Adrenal gland (tissue), 12 donors: ENCODE data around the gene STK17A. TPM values are rescaled to one million over a fixed set of nuclear protein-coding genes. Genes with fewer than 3 reads are reported as not detected.

ENCODE experiments used
- DNase-seq, 7 donors: peaks; one replicate each; pipeline ENCODE4 v3.0.0-alpha.2; 2019 to 2020
- H3K27ac ChIP-seq, 5 donors: fragments of 200-600 bp; sonication (generic) in 4 of 5; 1 replicate in 3 of 5; 2 replicates in 2 of 5; pipeline versions ENCODE4 v1.5.1 to v1.8.0; 2016 to 2020; ENCODE audit warnings: mild to moderate bottlenecking in 1 of 5
- H3K27me3 ChIP-seq: fragments of 200-600 bp; 2 replicates; pipeline ENCODE4 v1.8.0; 2021
- H3K36me3 ChIP-seq, 2 donors: fragments of 200-600 bp; replicated peaks in 1 of 2; 1 replicate in 1 of 2; 2 replicates in 1 of 2; pipeline versions ENCODE4 v1.5.1 to v1.8.0; 2018 to 2022
- H3K4me1 ChIP-seq, 2 donors: fragments of 200-600 bp; replicated peaks in 1 of 2; 1 replicate in 1 of 2; 2 replicates in 1 of 2; pipeline versions ENCODE4 v1.5.1 to v1.8.0; 2018 to 2021
- H3K4me3 ChIP-seq, 4 donors: fragments of 200-600 bp; sonication (generic) in 3 of 4; one replicate each; pipeline ENCODE4 v1.5.1; 2016 to 2018
- H3K9me3 ChIP-seq, 3 donors: fragments of 200-600 bp; sonication (generic) in 1 of 3; replicated peaks in 1 of 3; 1 replicate in 2 of 3; 2 replicates in 1 of 3; pipeline versions ENCODE4 v1.5.1 to v1.8.0; 2016 to 2021
- POLR2A ChIP-seq, 2 donors: fragments of 450-650 bp; IDR thresholded peaks; one replicate each; pipeline ENCODE4 v1.6.1; 2017; ENCODE audit warnings: antibody characterized with exemption in 2 of 2, mild to moderate bottlenecking in 2 of 2, moderate library complexity in 1 of 2
- WGBS, 4 donors: extraction: QIAGEN DNeasy Blood & Tissue Kit in 2 of 4; methylation state at CpG; one replicate each; pipeline versions ENCODE4 v1.1.5 to v1.1.7; 2013 to 2017; 5-methylcytosine and 5-hydroxymethylcytosine counted together
- intact Hi-C, 2 donors: fragments of 100-400 bp; cut with DNase I; formaldehyde crosslinking; loops; one replicate each; pipeline versions ENCODE4 v1.14.1 to v1.15.0; 2022 to 2023
- polyA plus RNA-seq, 3 donors: library from polyadenylated mRNA; stranded (reverse); fragments of 200-250 nt in 2 of 3; fragments of 350-450 nt in 1 of 3; fragmentation: Illumina TruSeq in 1 of 3; extraction: RNeasy Lipid Tissue Mini Kit (QIAGEN cat#74804) in 1 of 3; gene quantifications; one replicate each; pipeline ENCODE4 v1.2.3, GENCODE V29; 2013 to 2014
- total RNA-seq, 9 donors: library from RNA; depleted of rRNA in 4 of 9; stranded (reverse); fragments of >200 nt in 4 of 9; fragments of 120-200 nt in 1 of 9; fragmentation: NEBNext Ultra II Directional in 1 of 9; extraction: Animal tissue kit (Norgen Biotek cat#: 25700) in 1 of 9; gene quantifications; one replicate each; pipeline versions ENCODE4 v1.1.0 to v1.2.4, GENCODE V29; 2013 to 2023
- TF ChIP-seq, protein P1 (sequence below), 6 experiments: fragments of 450-650 bp in 4 of 6; fragments of 200-600 bp in 2 of 6; sonication (generic) in 1 of 6; IDR thresholded peaks; 1 replicate in 5 of 6; 2 replicates in 1 of 6; pipeline versions ENCODE4 v1.5.1 to v1.8.0; 2016 to 2021; ENCODE audit warnings: antibody characterized with exemption in 6 of 6, mild to moderate bottlenecking in 2 of 6, moderate library complexity in 1 of 6
- donor health status: healthy with polysubstance abuse.
- donor health status: Bipolar disorder and iron deficiency.
- donor health status: DM: yes; HTN: yes; CAD: no.
- donor health status: DM: no; HTN: no; CAD: no.
- donor health status: DM: no; HTN: no; CAD: no.
- donor health status: DM: yes; HTN: yes; CAD: no.

STK17A gene
- total and polyA plus RNA-seq, 12 donors, result 7.8 to 46.0 (median 26.2) TPM

GRCh38 chr7:43639858-43640491, 57.1 kb downstream of the STK17A start:
- TF ChIP-seq, protein P1, sequence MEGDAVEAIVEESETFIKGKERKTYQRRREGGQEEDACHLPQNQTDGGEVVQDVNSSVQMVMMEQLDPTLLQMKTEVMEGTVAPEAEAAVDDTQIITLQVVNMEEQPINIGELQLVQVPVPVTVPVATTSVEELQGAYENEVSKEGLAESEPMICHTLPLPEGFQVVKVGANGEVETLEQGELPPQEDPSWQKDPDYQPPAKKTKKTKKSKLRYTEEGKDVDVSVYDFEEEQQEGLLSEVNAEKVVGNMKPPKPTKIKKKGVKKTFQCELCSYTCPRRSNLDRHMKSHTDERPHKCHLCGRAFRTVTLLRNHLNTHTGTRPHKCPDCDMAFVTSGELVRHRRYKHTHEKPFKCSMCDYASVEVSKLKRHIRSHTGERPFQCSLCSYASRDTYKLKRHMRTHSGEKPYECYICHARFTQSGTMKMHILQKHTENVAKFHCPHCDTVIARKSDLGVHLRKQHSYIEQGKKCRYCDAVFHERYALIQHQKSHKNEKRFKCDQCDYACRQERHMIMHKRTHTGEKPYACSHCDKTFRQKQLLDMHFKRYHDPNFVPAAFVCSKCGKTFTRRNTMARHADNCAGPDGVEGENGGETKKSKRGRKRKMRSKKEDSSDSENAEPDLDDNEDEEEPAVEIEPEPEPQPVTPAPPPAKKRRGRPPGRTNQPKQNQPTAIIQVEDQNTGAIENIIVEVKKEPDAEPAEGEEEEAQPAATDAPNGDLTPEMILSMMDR (IDR thresholded peaks at IDR 0.05), result no peak
- TF ChIP-seq POLR2A (IDR thresholded peaks at IDR 0.05), result no peak
- Histone ChIP-seq H3K4me1 (peaks cover 15 to 23% of the 10 kb centered on the region in 2 donors), H3K27me3 (no peaks in the 10 kb centered on the region), H3K27ac (peak overlapping the region; percentile 13 to 78 (median 68)), H3K4me3 (no peak overlapping the region), H3K9me3 (no peaks in the 10 kb centered on the region), H3K36me3 (peaks cover 0 to 12% of the 10 kb centered on the region in 2 donors)
- intact Hi-C loops, result loop anchor here in 1 of 2 donors (10.0 kb wide), 1 partner anchor 45 kb away; no protein-coding TSS in a partner anchor
- WGBS, 4 donors, result 19 to 23% (median 21%) methylated on average over 6 of the region's 6 CpGs
- DNase-seq, result peak; percentile 63 to 89 (median 76)

DNA sequence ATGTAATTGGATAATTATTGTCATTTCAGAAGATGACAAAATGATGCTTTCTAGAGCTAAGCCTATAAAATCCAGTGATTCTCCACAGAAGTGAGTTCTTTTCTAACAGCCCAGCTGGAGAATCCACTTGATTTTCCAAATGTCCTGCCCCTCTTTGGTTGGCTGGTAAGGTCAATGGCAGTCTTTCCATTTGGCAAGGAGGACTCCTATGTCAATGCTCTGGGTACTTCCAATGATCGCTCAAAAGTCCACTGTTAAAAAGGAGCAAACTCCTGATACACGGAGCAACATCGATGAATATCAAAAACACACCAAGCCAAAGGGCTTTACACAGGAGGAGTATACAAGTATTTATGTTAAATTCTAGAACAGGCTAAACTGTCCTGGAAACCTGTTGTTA, 57.8 kb downstream of the STK17A start:
- Histone ChIP-seq H3K36me3 (peaks cover 0 to 12% of the 10 kb centered on the region in 2 donors), H3K4me3 (no peak overlapping the region), H3K27me3 (no peaks in the 10 kb centered on the region), H3K27ac (peak overlapping the region in 4 of 5 donors; percentile 13 to 78 (median 70)), H3K9me3 (no peaks in the 10 kb centered on the region), H3K4me1 (peaks cover 15 to 23% of the 10 kb centered on the region in 2 donors)
- no peak for TF ChIP-seq POLR2A (IDR thresholded peaks at IDR 0.05)
- TF ChIP-seq, protein P1 (IDR thresholded peaks at IDR 0.05), result no peak
- intact Hi-C loops, result loop anchor here in 1 of 2 donors (10.0 kb wide), 1 partner anchor 46 kb away; no protein-coding TSS in a partner anchor
- DNase-seq, result no peak
- 94 to 100% (median 98%) methylated on average over 3 of the region's 3 CpGs for WGBS, 4 donors

GRCh38 chr7:43642897-43643630, 60.2 kb downstream of the STK17A start:
- Histone ChIP-seq H3K9me3 (no peaks in the 10 kb centered on the region), H3K4me1 (peaks cover 36 to 46% of the 10 kb centered on the region in 2 donors), H3K4me3 (no peak overlapping the region), H3K36me3 (peaks cover 0 to 3% of the 10 kb centered on the region in 2 donors), H3K27ac (no peak overlapping the region), H3K27me3 (no peaks in the 10 kb centered on the region)
- WGBS, 4 donors, result 96 to 98% (median 97%) methylated on average over 10 to 13 of the region's 13 CpGs
- no peak for DNase-seq
- TF ChIP-seq, protein P1 (IDR thresholded peaks at IDR 0.05), result no peak
- no peak for TF ChIP-seq POLR2A (IDR thresholded peaks at IDR 0.05)
- intact Hi-C loops, result loop anchor here in 1 of 2 donors (10.0 kb wide), 1 partner anchor 48 kb away; no protein-coding TSS in a partner anchor

GRCh38 chr7:43643846-43644245, 60.9 kb downstream of the STK17A start:
- H3K36me3 ChIP-seq, result peaks cover 0 to 2% of the 10 kb centered on the region in 2 donors
- intact Hi-C loops, result loop anchor here in 1 of 2 donors (10.0 kb wide), 1 partner anchor 49 kb away; no protein-coding TSS in a partner anchor
- WGBS, 4 donors, result 78 to 90% (median 86%) methylated on average over 8 of the region's 8 CpGs

More at GRCh38 chr7:43643846-43644245, 60.9 kb downstream of the STK17A start:
- no peaks in the 10 kb centered on the region for H3K27me3 ChIP-seq
- TF ChIP-seq POLR2A (IDR thresholded peaks at IDR 0.05), result no peak
- TF ChIP-seq, protein P1 (IDR thresholded peaks at IDR 0.05), result no peak
- no peaks in the 10 kb centered on the region for H3K9me3 ChIP-seq
- H3K4me3 ChIP-seq, result no peak overlapping the region
- peaks cover 43 to 52% of the 10 kb centered on the region in 2 donors for H3K4me1 ChIP-seq
- DNase-seq, result no peak
- no peak overlapping the region for H3K27ac ChIP-seq
